ENCODE data around the gene S100PBP.
A peak's percentile ranks its signal among the peaks of the same experiment; 100 is the strongest.

Gene S100PBP

DNA sequence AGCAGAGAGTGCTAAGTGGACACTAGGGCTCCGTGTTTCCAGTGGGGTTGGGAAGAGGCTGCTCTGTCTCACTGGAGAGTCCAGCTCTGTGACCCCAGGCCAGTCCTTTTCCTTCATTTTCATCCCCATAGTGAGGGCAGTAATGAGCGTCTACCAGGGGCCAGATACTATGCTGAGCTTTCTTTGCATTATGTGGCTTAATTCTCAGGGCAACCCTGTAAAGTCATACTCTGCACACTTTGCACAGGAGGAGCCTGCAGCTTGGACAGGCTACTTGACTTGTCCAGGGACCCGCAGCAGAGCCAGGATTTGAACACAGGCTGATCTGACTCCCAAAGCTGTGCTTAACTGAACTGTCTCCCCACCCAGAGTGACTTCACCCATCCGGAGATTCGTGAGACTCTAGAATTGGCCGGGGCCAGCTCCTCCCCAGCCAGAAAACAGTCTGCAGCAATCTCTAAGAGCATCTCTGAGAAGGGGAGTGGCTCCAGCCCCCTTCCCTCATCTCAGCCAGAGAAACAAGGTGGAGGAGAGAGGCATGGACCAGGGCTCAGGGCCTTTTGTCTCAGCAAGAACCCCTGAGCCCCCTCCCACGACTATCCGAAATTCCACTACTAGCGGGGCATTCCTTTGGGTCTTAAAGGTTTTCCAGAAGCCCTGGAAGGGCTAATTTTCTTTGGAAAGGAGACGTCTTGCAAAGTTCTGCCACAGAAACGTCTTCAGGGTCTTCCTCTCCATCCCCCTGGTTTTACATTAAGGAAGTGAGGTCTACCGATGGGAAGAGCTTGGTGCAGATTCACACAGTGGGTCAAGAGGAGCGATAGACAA, 54.1 kb downstream of the S100PBP start:
- no peak for DNase-seq

DNA sequence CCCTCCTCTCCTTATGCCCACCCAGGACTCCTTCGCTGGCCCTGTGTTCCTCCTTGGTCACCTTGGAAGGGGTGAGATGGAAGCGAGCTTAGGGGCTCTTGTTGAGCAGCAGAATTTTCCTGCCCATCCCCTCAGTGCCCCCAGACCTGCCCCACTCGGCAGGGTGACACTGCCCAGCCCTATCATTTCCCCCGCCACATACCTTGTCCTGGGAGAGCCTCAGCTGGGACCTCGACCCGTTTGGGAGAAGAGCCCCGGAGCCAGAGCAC, 54.7 kb downstream of the S100PBP start:
- DNase-seq, result no peak

DNA sequence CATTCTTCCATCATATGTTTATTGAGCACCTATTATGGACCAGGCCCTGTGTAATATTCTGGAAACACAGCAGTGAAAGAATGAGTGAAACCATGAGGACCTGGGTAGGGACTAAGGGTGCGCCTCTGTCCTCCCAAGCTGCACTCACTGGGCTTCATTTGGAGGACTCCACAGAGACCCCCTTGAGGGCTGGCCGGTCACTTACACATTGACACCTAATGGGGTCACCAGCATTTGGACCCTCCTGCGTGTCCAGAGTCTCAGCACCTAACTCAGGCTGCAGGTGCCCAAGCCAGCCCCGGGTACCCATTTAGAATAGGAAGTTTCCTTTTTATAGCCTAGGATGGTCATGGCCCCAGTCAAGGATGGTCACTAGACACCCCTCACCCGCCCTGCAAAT, 56.0 kb downstream of the S100PBP start:
- DNase-seq, result no peak

DNA sequence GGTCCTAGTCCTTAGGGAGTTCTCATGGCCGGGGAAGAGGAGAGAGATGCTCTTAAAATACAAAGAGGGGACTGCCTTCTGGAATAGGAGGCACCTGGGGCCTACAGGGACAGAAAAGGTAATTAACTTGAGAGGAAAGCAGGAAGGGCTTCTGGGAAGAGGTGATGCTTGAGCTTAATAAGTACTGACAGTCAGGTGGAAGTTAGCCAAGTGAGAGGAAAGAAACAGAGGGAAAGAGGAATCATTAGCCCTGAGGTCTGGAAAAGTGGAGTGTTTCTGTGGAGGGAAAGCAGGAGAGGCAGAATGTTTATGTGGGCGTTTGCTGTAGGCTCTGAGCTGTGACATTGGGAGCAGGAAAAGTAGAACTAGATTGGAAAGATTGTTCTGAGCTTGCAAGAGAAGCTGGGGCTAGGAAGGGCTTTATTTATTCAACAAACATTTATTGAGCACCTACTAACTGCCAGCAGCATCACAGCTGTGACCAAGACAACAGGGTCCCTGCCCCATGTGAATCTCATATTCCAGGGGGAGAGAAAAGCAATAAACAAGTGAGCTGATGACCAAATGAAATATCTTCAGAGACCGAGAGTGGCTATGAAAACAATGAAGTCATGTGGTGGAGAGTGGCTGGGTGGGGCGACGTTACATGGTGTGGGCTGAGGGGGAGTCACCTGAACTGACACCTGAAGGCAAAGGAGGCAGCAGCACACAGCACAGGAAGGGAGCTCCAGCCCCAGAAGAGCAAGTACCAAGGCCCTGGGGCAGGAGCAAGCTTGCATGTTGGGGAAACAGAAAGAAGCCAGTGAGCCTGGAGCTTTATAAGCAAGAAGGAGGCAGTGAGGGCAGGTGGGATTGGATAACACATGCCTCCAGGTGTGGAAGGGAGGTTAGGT, 57.7 kb downstream of the S100PBP start:
- DNase-seq, result no peak

DNA sequence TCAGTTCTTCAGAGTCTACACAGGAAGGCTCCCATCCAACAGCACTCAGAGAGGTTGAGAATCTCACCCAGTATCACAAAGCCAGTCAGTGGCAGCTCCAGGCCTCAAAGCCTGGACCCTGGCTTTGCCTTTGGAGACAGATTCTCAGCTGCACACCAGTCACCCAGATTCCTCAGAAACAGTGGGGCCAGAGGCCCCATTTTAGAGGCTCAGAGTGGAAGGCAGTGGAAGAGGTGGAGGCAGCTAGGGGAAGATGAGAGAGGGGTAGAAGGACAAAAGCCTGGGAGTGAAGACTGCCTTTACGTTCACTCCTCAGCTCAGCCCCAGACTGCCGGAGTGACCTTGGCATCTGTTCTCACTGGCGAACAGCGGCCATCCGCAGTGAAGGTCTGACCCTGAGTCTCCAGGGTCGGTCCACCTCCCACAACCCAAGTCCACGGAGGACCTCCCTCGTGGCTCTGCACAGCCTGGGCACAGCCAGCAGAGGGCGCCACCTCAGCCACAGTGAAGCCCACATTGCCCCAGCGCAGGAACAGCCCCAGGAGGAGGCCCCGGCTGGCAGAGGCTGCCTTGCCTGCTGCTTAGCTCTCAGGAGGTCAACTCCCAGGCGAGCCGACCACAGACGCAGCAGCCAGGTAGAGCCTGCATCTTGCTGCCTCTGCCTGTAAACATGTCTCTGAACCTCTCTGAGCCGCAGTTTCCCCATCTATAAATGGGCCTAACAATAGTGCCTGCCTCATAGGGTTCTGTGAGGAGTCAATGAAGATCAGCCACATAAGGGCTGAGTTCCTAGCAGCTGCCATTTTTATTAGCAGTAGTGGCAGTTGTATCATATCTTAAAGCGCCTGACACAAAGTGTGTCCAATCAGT, 59.1 kb downstream of the S100PBP start:
- peak; percentile 58 for DNase-seq

DNA sequence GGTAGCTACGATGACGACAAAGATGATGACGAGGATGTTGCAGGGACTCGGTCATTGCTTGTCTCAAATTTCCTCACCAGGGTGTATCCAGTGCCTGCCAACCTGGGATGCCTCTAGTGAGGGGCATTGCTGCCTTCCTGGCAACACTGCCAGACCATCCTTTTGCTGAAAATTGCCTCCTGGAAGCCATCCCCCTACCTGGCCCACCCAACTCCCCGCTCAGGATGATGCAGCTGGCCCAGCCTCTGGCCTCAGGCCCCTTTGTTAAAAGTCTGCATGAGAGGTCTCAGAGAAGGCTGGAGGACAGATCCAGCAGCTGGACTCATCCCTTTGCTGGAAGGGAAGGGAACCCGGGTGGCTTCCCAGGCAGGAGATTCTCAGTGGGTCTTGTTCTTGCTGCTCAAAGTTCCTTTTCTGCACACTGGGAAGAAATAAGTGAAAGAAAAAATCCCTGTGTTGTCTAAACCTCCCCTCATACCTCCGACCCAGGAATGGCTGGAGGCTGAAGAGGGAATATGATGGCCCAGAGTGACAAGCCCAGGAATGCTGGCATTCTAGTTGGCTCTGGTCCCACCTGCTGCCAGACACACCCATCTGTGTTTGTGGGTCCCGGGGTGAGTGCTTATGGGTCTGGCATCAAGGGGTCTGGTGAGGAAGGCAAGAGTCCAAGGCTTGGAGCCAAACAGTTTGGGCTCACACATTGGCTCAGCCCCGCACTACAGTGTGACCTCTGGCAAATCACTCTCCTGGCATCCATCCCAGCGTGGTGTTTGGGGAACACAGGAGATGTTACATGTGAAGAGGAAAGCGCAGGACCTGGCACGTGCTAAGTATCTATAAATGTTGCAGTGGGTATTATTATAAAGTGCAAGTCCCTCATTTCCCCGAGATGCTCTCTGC, 60.0 kb downstream of the S100PBP start:
- no peak for DNase-seq

DNA sequence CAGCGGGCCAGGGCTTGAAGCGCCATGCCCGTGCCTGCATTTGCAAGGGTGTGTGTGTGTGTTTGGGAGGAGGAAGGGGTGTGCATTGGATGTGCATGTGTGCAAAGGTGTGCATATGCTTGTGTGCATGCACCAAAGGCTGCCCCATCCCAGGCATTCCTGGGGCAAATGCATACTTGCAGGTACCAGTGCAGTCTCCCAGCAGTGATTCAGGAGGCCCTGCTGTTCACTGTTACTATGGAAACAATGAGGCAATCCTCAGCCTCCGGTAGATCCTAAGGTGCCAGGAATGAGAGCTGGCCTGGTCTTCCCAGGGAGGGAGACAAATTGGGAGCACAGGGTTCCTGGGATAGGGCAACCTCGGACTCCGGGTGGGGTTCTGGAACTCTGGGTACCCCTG, 60.7 kb downstream of the S100PBP start:
- DNase-seq, result no peak

DNA sequence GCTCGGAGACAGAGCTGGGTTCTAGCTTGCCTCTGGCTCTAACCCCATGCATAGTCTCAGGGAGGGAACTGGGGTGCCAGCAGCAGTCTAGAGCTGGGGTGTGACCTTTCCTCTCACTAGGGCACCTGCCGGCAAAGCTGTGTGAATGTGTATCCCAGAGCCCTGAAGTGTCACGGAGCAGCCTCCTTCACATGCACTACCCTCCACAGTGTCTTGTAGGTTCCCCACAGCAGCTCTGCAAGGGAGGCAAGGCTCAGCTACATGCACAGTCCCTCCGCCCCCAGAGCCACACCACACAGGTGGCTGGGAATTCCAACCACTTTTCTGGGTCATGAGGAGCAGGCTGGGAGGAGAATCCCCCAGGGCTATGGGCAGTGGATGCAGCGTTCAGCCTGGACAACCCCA, 61.2 kb downstream of the S100PBP start:
- no peak for DNase-seq

DNA sequence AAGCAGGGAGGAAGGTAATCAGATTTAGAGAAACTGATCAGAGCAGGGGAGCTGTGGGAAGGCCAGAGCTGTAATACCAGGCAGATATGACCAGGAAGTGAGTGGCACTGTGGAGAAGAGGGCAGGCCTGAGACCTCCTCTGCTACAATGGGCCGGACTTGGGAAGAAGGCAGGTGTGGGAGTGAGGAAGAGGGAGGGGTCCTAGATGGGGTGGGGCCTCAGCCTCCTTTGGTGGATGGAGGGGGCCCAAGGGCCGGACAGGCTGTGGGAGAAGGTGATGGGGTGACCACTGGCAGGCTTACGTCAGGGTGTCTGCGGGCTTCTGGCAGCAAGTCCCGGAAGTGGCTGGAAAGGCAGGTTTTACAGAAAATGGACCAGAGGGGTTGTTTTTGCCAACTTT, 63.8 kb downstream of the S100PBP start:
- DNase-seq, result no peak

DNA sequence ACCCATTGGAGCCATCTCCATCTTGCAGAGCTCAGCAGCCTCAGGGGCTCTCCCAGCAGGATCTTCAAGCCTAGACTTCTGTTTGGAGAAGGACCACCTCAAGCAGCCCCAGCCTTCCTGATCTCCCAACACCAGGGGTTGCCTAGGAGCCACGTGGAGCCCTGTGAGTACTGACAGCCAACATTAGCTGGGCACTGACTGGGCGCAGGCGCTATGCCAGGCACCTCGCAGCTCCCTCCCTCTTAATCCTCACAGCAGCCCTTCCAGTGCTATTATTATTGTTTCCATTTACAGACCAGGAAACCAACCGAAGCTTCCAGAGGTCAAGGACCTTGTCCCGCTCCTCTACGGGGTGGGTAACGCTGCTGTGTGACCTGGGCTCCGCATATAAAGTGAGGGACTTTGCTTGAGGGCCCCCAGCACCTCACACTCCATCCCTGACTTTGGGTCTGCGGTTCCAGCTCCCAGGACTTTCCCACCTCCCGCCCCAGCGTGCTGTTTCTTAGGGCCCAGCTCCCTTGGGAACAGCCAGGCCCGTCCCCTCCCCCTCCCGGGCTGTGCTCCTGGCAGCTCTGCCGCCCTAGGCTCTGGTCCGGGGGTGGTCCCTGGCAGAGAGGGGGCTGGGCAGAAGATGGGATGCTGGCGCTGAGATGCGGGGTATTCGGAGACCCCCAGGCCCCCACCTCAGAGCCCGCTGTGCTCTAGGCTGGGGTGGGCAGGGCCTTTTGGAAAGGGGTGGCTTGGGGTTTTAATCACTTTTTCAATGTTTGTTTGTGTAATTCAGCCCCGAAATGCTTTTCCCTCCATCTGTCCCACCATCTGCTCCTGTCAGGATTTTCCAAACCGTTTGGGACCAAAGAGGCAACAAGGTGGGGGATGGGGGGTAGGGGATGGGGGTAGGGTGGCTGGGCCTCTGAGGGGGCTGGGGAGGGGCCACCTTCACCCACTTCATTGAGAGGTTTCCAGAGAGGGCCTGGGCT, 64.7 kb downstream of the S100PBP start:
- DNase-seq, result no peak

DNA sequence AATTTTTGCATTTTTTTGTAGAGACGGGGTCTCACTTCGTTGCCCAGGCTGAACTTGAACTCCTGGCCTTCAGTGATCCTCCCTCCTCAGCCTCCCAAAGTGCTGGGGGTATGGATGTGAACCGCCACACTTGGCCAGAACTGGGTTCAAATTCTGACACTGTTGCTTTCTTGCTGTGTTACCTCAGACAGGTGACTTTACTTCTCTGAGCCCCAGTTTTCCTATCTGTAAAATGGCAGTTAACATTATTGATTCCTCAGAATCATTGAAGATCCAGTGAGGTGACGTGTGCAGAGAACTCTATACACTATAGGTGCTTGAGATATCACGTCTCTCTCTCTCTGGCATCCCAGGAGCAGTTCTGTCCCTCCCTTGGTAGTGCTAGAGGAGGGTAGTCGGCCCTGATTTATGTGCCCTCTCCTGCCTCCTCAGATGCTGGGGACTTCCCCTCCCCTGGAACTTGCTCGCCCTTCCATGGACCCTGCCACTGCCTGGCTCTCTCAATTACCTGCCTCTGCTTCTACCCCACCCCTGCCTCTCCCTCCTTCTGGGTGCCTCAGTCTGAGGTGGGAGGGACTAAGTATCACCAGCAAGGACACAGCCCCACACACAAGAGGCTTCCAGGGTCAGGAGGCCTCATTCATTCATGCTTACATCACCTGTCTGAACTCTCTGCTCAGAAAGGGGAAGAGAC, 66.0 kb downstream of the S100PBP start:
- no peak for DNase-seq

DNA sequence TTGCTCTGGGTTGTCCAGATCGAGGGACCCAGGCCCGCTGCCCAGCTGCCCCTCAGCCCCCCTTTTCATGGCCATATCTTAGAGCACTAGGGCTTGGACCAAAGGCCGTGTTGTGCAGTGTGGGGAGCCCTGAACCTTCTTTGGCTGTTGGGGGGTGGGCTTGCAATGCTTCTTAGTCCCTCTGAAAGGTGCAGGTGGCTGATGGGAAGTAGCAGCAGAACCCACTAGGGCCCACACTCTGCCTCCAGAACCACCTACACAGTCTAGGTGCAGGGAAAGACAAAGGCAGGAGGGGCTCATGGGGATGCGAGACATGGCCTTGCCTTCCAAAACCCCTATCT, 66.5 kb downstream of the S100PBP start:
- no peak for DNase-seq

DNA sequence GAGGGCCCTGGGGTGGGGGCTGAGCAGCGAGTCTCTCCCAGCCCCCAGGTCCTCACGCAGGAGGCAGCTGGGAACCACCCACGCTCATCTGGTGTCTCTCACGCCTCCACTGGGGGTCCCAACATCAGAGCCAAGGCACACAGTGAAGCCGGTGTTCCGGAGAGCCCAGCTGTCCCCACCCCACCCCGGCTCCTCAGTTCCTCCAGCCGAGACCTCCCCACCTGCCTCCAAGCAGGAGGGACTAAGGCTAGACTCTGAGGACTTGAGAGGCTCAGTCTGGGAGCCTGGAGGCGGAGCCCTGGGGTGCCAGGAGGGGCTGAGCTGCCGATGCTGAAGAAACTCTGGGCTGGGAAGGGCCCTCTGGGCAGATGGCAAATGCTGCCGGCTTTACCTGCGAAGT, 67.3 kb downstream of the S100PBP start:
- DNase-seq, result no peak

DNA sequence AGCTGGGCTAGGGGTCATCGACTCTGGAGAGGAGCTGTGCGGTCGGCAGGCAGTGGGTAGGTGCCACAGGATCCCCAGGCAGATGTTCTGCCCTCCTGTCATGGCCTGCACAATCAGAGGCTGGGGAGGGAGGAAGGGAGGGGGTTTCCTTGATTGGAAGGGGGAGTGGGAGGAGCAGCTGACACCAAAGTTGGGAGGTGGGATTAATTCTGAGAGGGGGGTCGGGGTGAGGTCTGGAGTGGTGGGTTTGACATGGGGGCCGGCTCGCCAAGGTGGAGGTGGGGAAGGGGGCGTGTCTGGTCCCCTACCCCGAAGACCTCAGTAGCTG, 68.2 kb downstream of the S100PBP start:
- DNase-seq, result no peak

DNA sequence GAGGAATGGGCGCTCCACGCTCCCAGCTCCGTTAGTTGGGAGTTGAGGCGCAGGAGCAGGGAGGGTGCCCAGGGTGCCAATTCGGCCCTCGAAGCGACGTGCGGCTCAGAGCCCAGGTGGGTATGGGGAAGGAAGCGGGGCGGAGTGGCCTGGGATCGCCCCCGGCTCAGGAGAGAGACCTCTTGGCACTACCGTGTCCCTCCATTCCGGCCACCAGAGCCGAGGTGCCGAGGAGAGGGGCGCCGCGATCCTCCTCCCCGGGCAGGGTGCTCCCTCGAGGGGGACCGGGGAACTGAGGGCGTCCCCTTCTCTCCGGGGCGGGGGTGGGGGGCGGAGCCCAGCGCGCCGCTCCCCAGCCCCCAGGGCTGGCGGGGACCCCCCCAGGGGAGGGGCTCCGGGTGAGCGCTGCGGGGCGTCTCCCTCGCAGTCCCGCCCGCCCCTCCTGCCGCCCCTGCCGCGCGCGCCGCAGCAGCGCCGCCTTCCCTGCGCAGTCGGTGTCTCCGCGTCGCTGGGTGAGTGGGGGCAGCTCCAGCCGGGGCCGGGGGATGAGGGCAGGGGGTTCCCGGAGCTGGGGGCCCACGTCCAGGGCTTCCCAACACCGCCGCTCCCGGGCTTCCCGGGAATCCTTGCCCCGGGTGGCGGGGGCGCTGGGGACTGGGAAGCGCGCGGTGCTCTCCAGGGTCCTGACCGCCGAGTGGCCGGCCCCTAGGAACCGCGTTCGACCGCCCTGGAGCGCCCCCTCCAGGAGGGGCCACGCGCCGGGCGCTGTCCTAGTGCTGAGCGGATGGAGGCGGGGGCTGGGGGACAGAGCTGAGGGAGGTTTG, 68.8 kb downstream of the S100PBP start, which contains the start of gene HPCA:
HPCA (plus strand) TSS at position 488 of the 824 bp plus-strand sequence. CDS start 2,408 bp downstream, outside the sequence.
- peak; percentile 19 for DNase-seq

DNA sequence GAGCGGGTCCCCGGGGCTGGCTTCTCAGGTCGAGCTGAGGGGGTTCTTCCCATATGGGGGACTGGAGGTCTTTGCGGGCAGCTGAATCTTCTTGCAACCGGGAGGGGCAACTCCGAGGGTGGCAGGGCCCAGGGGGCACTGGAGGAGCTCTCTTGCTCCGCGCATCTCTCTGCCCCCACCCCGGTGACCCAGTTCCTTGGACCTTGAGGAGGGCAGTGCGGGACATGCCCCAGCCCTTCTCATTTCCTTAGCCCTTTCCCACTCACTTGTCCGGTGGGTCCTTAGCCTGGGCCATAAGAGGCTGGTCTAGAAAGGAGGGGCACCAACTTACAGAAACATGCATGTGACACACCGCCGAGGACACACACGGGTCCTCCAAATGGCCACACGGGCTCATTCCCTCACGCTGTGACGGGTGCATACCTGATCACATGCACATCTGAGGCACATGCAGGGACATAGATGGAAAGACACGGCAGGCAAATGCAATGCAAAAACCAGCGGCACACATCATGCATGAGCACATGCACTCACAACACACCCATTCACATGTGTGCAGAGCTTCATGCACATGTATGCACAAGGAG, 69.5 kb downstream of the S100PBP start:
- DNase-seq, result no peak

DNA sequence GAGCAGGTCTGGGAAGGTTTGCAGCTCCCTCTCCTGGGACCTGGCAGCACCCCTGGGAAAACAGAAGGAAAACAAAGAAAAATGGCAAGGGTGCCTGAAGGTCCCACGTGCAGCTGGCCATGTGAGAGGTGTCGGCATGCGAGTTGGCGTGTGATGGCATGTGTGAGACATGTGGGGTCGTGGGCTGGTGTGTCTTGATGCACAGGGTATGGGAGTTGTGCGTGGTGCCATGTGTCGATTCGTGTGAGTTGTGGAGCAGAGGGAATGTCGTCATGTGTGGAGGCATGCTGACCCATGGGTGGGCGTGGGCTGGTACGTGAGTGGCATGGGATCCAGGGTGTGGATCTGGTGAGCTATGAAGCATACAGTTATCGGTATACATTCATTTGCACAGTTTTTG, 70.2 kb downstream of the S100PBP start:
- DNase-seq, result no peak

DNA sequence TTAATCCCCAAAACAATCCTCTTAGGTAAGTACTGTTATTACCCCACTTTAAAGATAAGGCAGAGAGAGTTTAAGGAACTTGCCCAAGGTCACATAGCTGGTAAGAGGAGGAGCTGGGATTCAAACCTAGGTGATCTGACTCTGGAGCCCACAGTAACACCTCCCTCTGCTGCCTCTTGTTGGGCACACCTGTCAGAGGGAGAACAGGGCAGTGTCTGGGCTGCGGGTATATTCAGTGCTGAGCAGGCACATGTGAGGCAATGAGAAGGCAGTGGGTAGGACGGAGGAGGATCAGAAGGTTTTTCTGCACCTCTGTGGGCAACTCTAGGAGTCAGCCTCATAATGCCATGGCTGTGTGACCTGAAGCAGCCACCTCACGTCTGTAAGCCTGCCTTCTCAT, 70.7 kb downstream of the S100PBP start:
- no peak for DNase-seq
